ENCODE measurements around the gene HPSE2. TPM values are rescaled to one million over a fixed set of nuclear protein-coding genes. Genes with fewer than 3 reads are reported as not detected.
"Not testable (repeated sequence)": the region's sequence is repeated elsewhere in the genome, so short reads cannot be mapped to it uniquely, and the experiment has no call there.

The HPSE2 gene
- polyA plus RNA-seq, 1 of the 3 experiments (the other 2 are of a cell fraction): not detected

GRCh38 chr10:98983751-98984150 is 251.9 kb downstream of the HPSE2 start:
- CTCF ChIA-PET; H3K79me2 ChIP-seq (ENCODE audit: insufficient read depth); H3K36me3 ChIP-seq (replicated peaks in 1 of 2; ENCODE audit: control insufficient read depth in 1 of 2, insufficient read depth in 2 of 2, low read length in 1 of 2); POLR2A ChIA-PET; H3K4me2 ChIP-seq; H2AFZ ChIP-seq (ENCODE audit: low read depth); H3K4me1 ChIP-seq (ENCODE audit: control insufficient read depth in 1 of 2, insufficient read depth in 2 of 2, low read depth in 1 of 2, low read length in 1 of 2); DNase-seq; H3K9me3 ChIP-seq; H3K9ac ChIP-seq; H3K9me2 ChIP-seq; H4K20me1 ChIP-seq (ENCODE audit: insufficient read depth); H3K4me3 ChIP-seq (ENCODE audit: low read depth in 2 of 2, low read length in 1 of 2); H3K27me3 ChIP-seq (ENCODE audit: insufficient read depth); H3F3A ChIP-seq (replicated peaks; ENCODE audit: insufficient read depth); H3K27ac ChIP-seq (ENCODE audit: low read depth in 2 of 2, low read length in 1 of 2): not testable (repeated sequence)
- WGBS (ENCODE audit: low lambda C conversion rate): 35% methylated on average over 5 of the region's 9 CpGs

GRCh38 chr10:98980353-98980752 is 255.3 kb downstream of the HPSE2 start:
- no peaks in the 10 kb centered on the region; the same call in none of the 2 replicates for H3K9me3 ChIP-seq
- WGBS (ENCODE audit: low lambda C conversion rate): 25% methylated on average over 5 of the region's 5 CpGs
- no peak overlapping the region for H3K27ac ChIP-seq (ENCODE audit: low read depth in 2 of 2, low read length in 1 of 2)
- ChIA-PET POLR2A (no interaction called here), CTCF (interaction anchor here (0.6 to 1.4 kb wide), 2 partner anchors 139 to 254 kb away, joined by 3 read pairs; no protein-coding TSS in a partner anchor)
- H3K27me3 ChIP-seq (ENCODE audit: insufficient read depth): no peaks in the 10 kb centered on the region
- H4K20me1 ChIP-seq (ENCODE audit: insufficient read depth): no peaks in the 10 kb centered on the region
- H3K36me3 ChIP-seq (replicated peaks in 1 of 2; ENCODE audit: control insufficient read depth in 1 of 2, insufficient read depth in 2 of 2, low read length in 1 of 2): no peaks in the 10 kb centered on the region
- no peaks in the 10 kb centered on the region for H3K9me2 ChIP-seq
- no peak overlapping the region for H3K9ac ChIP-seq
- no peak for TF ChIP-seq YY1 (IDR thresholded peaks at IDR 0.05; ENCODE audit: low read depth)
- H3K4me3 ChIP-seq (ENCODE audit: low read depth in 2 of 2, low read length in 1 of 2): no peak overlapping the region
- no peak overlapping the region for H2AFZ ChIP-seq (ENCODE audit: low read depth)
- H3K79me2 ChIP-seq (ENCODE audit: insufficient read depth): no peaks in the 10 kb centered on the region
- H3K4me1 ChIP-seq (ENCODE audit: control insufficient read depth in 1 of 2, insufficient read depth in 2 of 2, low read depth in 1 of 2, low read length in 1 of 2): no peaks in the 10 kb centered on the region
- no peak for DNase-seq
- H3F3A ChIP-seq (replicated peaks; ENCODE audit: insufficient read depth): no peaks in the 10 kb centered on the region
- H3K4me2 ChIP-seq: no peak overlapping the region

GRCh38 chr10:98971464-98971863 is 264.2 kb downstream of the HPSE2 start:
- Histone ChIP-seq H4K20me1 (ENCODE audit: insufficient read depth) (no peaks in the 10 kb centered on the region), H2AFZ (ENCODE audit: low read depth) (no peak overlapping the region), H3K79me2 (ENCODE audit: insufficient read depth) (no peaks in the 10 kb centered on the region), H3K4me3 (ENCODE audit: low read depth in 2 of 2, low read length in 1 of 2) (no peak overlapping the region), H3K4me1 (ENCODE audit: control insufficient read depth in 1 of 2, insufficient read depth in 2 of 2, low read depth in 1 of 2, low read length in 1 of 2) (no peaks in the 10 kb centered on the region), H3K4me2 (no peak overlapping the region), H3F3A (replicated peaks; ENCODE audit: insufficient read depth) (no peaks in the 10 kb centered on the region), H3K36me3 (replicated peaks in 1 of 2; ENCODE audit: control insufficient read depth in 1 of 2, insufficient read depth in 2 of 2, low read length in 1 of 2) (no peaks in the 10 kb centered on the region), H3K9me3 (0 out of 2 replicates have a peak, but pooled peaks cover 5% of the 10 kb centered on the region), H3K9me2 (0 out of 2 replicates have a peak, but pooled peaks cover 2% of the 10 kb centered on the region), H3K27me3 (ENCODE audit: insufficient read depth) (no peaks in the 10 kb centered on the region), H3K27ac (ENCODE audit: low read depth in 2 of 2, low read length in 1 of 2) (no peak overlapping the region), H3K9ac (no peak overlapping the region)
- 13% methylated on average over 2 of the region's 2 CpGs for WGBS (ENCODE audit: low lambda C conversion rate)
- ChIA-PET CTCF (no interaction called here), POLR2A (no interaction called here)
- DNase-seq: no peak
- no peak for TF ChIP-seq SIN3A (IDR thresholded peaks at IDR 0.05; ENCODE audit: borderline replicate concordance, low read depth, low read length)
- no peak for TF ChIP-seq RXRA (IDR thresholded peaks at IDR 0.05; ENCODE audit: borderline replicate concordance, low read depth)
- TF ChIP-seq POLR2AphosphoS5 (IDR thresholded peaks at IDR 0.05; ENCODE audit: low read depth, low read length): no peak
- no peak for TF ChIP-seq GATA2 (CRISPR knock-in tag; IDR thresholded peaks at IDR 0.05)
- TF ChIP-seq MAX (IDR thresholded peaks at IDR 0.05; ENCODE audit: low read depth): no peak
- no peak for TF ChIP-seq FOXJ3 (CRISPR knock-in tag; IDR thresholded peaks at IDR 0.05)
- no peak for TF ChIP-seq NRF1 (IDR thresholded peaks at IDR 0.05; ENCODE audit: low read depth, low read length)
- TF ChIP-seq ELF1 (IDR thresholded peaks at IDR 0.05): no peak

All from SK-N-SH (cell line).